ENCODE measurements around the gene SWAP70. TPM values are rescaled to one million over a fixed set of nuclear protein-coding genes. Genes with fewer than 3 reads are reported as not detected.
A peak's percentile ranks its signal among the peaks of the same experiment; 100 is the strongest.

SWAP70 gene
- total and polyA plus RNA-seq, 2 experiments from 2014 or later, result 30.3 to 33.3 TPM

DNA sequence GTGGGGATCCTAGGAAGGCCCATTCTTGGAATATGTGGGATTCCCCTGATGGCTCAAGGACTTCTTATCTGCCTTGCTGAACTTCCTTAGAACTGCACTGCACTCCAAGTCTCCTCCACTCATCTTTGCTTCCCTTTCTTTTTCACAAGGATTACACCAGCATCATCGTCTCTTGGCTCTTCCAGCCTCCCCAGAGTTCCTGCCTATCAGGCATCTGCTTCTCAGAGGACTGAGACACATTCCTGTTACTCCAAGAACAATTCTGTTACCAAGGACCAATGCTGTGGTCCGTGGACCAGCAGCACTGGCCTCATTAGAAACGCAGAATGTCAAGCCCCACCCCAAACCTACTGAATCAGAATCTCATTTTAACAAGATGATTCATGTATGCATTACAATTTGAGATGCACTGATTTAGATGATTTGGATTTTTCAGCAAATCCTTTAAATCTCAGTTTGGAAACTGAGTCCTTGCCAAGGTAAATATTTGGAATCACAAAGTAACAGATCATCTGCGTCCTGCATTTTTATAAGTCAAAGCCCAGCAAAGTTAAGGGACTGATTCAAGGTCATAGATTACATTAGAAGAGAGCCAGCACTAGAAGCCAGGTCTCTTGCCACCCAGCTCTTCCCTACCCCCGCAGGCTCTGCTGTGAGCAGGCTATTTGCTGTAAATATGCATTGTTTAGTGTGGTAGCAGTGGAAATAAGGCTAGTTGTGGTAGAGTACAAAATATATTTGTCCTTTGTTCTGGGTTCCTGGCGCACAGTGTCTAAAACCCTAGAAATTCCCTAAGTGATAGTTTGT lies 110.9 kb downstream of the SWAP70 start (continued):
- TF ChIP-seq, protein P1, sequence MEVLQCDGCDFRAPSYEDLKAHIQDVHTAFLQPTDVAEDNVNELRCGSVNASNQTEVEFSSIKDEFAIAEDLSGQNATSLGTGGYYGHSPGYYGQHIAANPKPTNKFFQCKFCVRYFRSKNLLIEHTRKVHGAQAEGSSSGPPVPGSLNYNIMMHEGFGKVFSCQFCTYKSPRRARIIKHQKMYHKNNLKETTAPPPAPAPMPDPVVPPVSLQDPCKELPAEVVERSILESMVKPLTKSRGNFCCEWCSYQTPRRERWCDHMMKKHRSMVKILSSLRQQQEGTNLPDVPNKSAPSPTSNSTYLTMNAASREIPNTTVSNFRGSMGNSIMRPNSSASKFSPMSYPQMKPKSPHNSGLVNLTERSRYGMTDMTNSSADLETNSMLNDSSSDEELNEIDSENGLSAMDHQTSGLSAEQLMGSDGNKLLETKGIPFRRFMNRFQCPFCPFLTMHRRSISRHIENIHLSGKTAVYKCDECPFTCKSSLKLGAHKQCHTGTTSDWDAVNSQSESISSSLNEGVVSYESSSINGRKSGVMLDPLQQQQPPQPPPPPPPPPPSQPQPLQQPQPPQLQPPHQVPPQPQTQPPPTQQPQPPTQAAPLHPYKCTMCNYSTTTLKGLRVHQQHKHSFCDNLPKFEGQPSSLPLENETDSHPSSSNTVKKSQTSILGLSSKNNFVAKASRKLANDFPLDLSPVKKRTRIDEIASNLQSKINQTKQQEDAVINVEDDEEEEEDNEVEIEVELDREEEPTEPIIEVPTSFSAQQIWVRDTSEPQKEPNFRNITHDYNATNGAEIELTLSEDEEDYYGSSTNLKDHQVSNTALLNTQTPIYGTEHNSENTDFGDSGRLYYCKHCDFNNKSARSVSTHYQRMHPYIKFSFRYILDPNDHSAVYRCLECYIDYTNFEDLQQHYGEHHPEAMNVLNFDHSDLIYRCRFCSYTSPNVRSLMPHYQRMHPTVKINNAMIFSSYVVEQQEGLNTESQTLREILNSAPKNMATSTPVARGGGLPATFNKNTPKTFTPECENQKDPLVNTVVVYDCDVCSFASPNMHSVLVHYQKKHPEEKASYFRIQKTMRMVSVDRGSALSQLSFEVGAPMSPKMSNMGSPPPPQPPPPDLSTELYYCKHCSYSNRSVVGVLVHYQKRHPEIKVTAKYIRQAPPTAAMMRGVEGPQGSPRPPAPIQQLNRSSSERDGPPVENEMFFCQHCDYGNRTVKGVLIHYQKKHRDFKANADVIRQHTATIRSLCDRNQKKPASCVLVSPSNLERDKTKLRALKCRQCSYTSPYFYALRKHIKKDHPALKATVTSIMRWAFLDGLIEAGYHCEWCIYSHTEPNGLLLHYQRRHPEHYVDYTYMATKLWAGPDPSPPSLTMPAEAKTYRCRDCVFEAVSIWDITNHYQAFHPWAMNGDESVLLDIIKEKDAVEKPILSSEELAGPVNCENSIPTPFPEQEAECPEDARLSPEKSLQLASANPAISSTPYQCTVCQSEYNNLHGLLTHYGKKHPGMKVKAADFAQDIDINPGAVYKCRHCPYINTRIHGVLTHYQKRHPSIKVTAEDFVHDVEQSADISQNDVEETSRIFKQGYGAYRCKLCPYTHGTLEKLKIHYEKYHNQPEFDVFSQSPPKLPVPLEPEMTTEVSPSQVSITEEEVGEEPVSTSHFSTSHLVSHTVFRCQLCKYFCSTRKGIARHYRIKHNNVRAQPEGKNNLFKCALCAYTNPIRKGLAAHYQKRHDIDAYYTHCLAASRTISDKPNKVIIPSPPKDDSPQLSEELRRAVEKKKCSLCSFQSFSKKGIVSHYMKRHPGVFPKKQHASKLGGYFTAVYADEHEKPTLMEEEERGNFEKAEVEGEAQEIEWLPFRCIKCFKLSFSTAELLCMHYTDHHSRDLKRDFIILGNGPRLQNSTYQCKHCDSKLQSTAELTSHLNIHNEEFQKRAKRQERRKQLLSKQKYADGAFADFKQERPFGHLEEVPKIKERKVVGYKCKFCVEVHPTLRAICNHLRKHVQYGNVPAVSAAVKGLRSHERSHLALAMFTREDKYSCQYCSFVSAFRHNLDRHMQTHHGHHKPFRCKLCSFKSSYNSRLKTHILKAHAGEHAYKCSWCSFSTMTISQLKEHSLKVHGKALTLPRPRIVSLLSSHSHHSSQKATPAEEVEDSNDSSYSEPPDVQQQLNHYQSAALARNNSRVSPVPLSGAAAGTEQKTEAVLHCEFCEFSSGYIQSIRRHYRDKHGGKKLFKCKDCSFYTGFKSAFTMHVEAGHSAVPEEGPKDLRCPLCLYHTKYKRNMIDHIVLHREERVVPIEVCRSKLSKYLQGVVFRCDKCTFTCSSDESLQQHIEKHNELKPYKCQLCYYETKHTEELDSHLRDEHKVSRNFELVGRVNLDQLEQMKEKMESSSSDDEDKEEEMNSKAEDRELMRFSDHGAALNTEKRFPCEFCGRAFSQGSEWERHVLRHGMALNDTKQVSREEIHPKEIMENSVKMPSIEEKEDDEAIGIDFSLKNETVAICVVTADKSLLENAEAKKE (CRISPR knock-in tag; IDR thresholded peaks at IDR 0.05), result no peak

DNA sequence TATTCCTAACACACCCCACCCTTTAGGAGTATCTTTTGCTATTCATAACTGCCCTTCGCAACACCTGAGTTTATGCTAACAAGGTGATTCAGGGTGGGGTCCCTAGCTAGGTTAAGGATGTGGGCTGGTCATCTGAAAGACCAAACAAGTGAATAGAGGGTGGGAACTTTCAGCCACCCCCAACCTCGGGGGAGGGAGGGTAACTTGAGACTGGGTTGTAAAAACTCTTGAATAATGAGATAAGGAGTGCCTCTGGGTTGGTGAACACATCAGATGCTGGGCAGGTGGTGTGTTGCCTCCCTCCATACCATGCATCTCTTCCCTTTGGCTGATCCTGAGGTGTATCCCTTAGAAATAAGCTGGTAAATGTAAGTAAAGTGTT lies 111.5 kb downstream of the SWAP70 start:
- peak; percentile 83 for ATAC-seq
- no peak overlapping the region for H3K27ac ChIP-seq (ENCODE audit: low read depth)
- Mint-ChIP-seq H3K9me3 (no peaks in the 10 kb centered on the region), H3K27me3 (ENCODE audit: insufficient read depth, low read depth, poor library complexity) (peaks cover 3% of the 10 kb centered on the region), H3K4me3 (peak overlapping the region; percentile 49; the same call in 2 of the 3 replicates), H3K27ac (no peak overlapping the region), H3K4me1 (peaks cover 37% of the 10 kb centered on the region), H3K36me3 (ENCODE audit: low read depth) (peaks cover 17% of the 10 kb centered on the region)
- peaks cover 36% of the 10 kb centered on the region for H3K4me1 ChIP-seq (ENCODE audit: insufficient read depth)
- DNase-seq (ENCODE audit: low spot score), result peak; percentile 72
- H3K4me2 ChIP-seq, result peak overlapping the region; percentile 39
- no peaks in the 10 kb centered on the region for H3K79me2 ChIP-seq (replicated peaks; ENCODE audit: insufficient read depth)
- no peaks in the 10 kb centered on the region for H4K20me1 ChIP-seq (replicated peaks; ENCODE audit: insufficient read depth)
- no peaks in the 10 kb centered on the region for H3F3A ChIP-seq (replicated peaks; ENCODE audit: low read depth)
- no peaks in the 10 kb centered on the region for H3K36me3 ChIP-seq (ENCODE audit: insufficient read depth)
- TF ChIP-seq, protein P2, sequence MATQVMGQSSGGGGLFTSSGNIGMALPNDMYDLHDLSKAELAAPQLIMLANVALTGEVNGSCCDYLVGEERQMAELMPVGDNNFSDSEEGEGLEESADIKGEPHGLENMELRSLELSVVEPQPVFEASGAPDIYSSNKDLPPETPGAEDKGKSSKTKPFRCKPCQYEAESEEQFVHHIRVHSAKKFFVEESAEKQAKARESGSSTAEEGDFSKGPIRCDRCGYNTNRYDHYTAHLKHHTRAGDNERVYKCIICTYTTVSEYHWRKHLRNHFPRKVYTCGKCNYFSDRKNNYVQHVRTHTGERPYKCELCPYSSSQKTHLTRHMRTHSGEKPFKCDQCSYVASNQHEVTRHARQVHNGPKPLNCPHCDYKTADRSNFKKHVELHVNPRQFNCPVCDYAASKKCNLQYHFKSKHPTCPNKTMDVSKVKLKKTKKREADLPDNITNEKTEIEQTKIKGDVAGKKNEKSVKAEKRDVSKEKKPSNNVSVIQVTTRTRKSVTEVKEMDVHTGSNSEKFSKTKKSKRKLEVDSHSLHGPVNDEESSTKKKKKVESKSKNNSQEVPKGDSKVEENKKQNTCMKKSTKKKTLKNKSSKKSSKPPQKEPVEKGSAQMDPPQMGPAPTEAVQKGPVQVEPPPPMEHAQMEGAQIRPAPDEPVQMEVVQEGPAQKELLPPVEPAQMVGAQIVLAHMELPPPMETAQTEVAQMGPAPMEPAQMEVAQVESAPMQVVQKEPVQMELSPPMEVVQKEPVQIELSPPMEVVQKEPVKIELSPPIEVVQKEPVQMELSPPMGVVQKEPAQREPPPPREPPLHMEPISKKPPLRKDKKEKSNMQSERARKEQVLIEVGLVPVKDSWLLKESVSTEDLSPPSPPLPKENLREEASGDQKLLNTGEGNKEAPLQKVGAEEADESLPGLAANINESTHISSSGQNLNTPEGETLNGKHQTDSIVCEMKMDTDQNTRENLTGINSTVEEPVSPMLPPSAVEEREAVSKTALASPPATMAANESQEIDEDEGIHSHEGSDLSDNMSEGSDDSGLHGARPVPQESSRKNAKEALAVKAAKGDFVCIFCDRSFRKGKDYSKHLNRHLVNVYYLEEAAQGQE (IDR thresholded peaks at IDR 0.05; ENCODE audit: unreplicated experiment), result no peak
- TF ChIP-seq, protein P1 (CRISPR knock-in tag; IDR thresholded peaks at IDR 0.05), result 0 out of 2 replicates have a peak, but pooled peaks have one; percentile 18
- H2AFZ ChIP-seq, result no peak overlapping the region
- no peak overlapping the region for H3K4me3 ChIP-seq
- no peaks in the 10 kb centered on the region for H3K27me3 ChIP-seq (ENCODE audit: insufficient read depth)
- 0 out of 2 replicates have a peak, but pooled peaks cover 2% of the 10 kb centered on the region for H3K9me2 ChIP-seq (ENCODE audit: insufficient read depth)
